Measurements from ENCODE around the gene XAB2. TPM values are rescaled to one million over a fixed set of nuclear protein-coding genes. Genes with fewer than 3 reads are reported as not detected.

XAB2 gene
- polyA plus RNA-seq, 1 experiment = 39.8 TPM

- ChIA-PET CTCF (interaction anchor here (0.6 to 1.2 kb wide), 2 partner anchors 14 to 56 kb away, joined by 3 read pairs; no protein-coding TSS in a partner anchor), POLR2A (no interaction called here)
- no peaks in the 10 kb centered on the region for H3K36me3 ChIP-seq (ENCODE audit: control insufficient read depth, insufficient read depth, low read length)
- H3K4me3 ChIP-seq (ENCODE audit: low read depth, low read length) = no peak overlapping the region
- DNase-seq (ENCODE audit: low read depth) = no peak
- H3K27me3 ChIP-seq (ENCODE audit: control insufficient read depth, insufficient read depth, low read length) = peaks cover 13% of the 10 kb centered on the region
- no peak for TF ChIP-seq CTCF (IDR thresholded peaks at IDR 0.05; ENCODE audit: insufficient read depth, low read depth, low read length)
These were observed 31.2 kb downstream of the XAB2 start for GRCh38 chr19:7598180-7598579.

GRCh38 chr19:7597689-7598088 is 31.7 kb downstream of the XAB2 start:
- POLR2A ChIA-PET = no interaction called here
- Histone ChIP-seq H3K36me3 (ENCODE audit: control insufficient read depth, insufficient read depth, low read length) (no peaks in the 10 kb centered on the region), H3K27me3 (ENCODE audit: control insufficient read depth, insufficient read depth, low read length) (peaks cover 13% of the 10 kb centered on the region), H3K4me3 (ENCODE audit: low read depth, low read length) (no peak overlapping the region)
- CTCF ChIA-PET = interaction anchor here (0.6 to 1.2 kb wide), 3 partner anchors 14 to 202 kb away, joined by 3 to 4 read pairs (median 3); no protein-coding TSS in a partner anchor
- TF ChIP-seq CTCF (IDR thresholded peaks at IDR 0.05; ENCODE audit: insufficient read depth, low read depth, low read length) = no peak
- no peak for DNase-seq (ENCODE audit: low read depth)

GRCh38 chr19:7596211-7596937 is 33.0 kb downstream of the XAB2 start:
- H3K4me3 ChIP-seq (ENCODE audit: low read depth, low read length) = no peak overlapping the region

GRCh38 chr19:7595466-7596133 is 33.7 kb downstream of the XAB2 start, which contains the start of gene CAMSAP3:
CAMSAP3 (plus strand) TSS chr19:7595863; CDS start chr19:7596003, 140 bp downstream.
- H3K27me3 ChIP-seq (ENCODE audit: control insufficient read depth, insufficient read depth, low read length) = peaks cover 13% of the 10 kb centered on the region
- ChIA-PET CTCF (no interaction called here), POLR2A (interaction anchor here (0.6 kb wide), 1 partner anchor 8 kb away, joined by 3 read pairs; no protein-coding TSS in a partner anchor)
- peak; percentile 5 for DNase-seq (ENCODE audit: low read depth)
- H3K36me3 ChIP-seq (ENCODE audit: control insufficient read depth, insufficient read depth, low read length) = no peaks in the 10 kb centered on the region
- no peak for TF ChIP-seq CTCF (IDR thresholded peaks at IDR 0.05; ENCODE audit: insufficient read depth, low read depth, low read length)
- H3K4me3 ChIP-seq (ENCODE audit: low read depth, low read length) = 0 out of 2 replicates have a peak within 1 kb of the TSS, but pooled peaks have one; percentile 6

More at GRCh38 chr19:7596211-7596937, 33.0 kb downstream of the XAB2 start:
- TF ChIP-seq CTCF (IDR thresholded peaks at IDR 0.05; ENCODE audit: insufficient read depth, low read depth, low read length) = no peak
- POLR2A ChIA-PET = no interaction called here
- Histone ChIP-seq H3K27me3 (ENCODE audit: control insufficient read depth, insufficient read depth, low read length) (peaks cover 13% of the 10 kb centered on the region), H3K36me3 (ENCODE audit: control insufficient read depth, insufficient read depth, low read length) (no peaks in the 10 kb centered on the region)
- DNase-seq (ENCODE audit: low read depth) = no peak
- CTCF ChIA-PET = interaction anchor here (1.2 kb wide), 1 partner anchor 203 kb away, joined by 4 read pairs; no protein-coding TSS in a partner anchor

- Histone ChIP-seq H3K27me3 (ENCODE audit: control insufficient read depth, insufficient read depth, low read length) (peaks cover 1% of the 10 kb centered on the region), H3K36me3 (ENCODE audit: control insufficient read depth, insufficient read depth, low read length) (no peaks in the 10 kb centered on the region), H3K4me3 (ENCODE audit: low read depth, low read length) (no peak overlapping the region)
- DNase-seq (ENCODE audit: low read depth) = no peak
- ChIA-PET CTCF (interaction anchor here (0.6 to 1.8 kb wide), 3 partner anchors 9 to 93 kb away, joined by 3 to 5 read pairs (median 3); no protein-coding TSS in a partner anchor), POLR2A (no interaction called here)
- TF ChIP-seq CTCF (IDR thresholded peaks at IDR 0.05; ENCODE audit: insufficient read depth, low read depth, low read length) = no peak
These were observed 39.1 kb downstream of the XAB2 start for GRCh38 chr19:7590256-7590655.
